ENCODE measurements around the gene ZNF710. TPM values are rescaled to one million over a fixed set of nuclear protein-coding genes. Genes with fewer than 3 reads are reported as not detected.
"Not testable (repeated sequence)": the region's sequence is repeated elsewhere in the genome, so short reads cannot be mapped to it uniquely, and the experiment has no call there.

The ZNF710 gene, protein sequence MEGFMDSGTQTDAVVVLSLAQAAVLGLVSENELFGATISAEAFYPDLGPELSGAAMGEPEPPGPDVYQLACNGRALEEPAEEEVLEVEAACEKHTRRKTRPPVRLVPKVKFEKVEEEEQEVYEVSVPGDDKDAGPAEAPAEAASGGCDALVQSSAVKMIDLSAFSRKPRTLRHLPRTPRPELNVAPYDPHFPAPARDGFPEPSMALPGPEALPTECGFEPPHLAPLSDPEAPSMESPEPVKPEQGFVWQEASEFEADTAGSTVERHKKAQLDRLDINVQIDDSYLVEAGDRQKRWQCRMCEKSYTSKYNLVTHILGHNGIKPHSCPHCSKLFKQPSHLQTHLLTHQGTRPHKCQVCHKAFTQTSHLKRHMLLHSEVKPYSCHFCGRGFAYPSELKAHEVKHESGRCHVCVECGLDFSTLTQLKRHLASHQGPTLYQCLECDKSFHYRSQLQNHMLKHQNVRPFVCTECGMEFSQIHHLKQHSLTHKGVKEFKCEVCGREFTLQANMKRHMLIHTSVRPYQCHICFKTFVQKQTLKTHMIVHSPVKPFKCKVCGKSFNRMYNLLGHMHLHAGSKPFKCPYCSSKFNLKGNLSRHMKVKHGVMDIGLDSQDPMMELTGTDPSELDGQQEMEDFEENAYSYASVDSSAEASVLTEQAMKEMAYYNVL
- total RNA-seq (2014; rRNA removed; shearing (Covaris generic); ENCODE audit: low replicate concordance) = 3.0 and 11.3 TPM in 2 replicates

DNA sequence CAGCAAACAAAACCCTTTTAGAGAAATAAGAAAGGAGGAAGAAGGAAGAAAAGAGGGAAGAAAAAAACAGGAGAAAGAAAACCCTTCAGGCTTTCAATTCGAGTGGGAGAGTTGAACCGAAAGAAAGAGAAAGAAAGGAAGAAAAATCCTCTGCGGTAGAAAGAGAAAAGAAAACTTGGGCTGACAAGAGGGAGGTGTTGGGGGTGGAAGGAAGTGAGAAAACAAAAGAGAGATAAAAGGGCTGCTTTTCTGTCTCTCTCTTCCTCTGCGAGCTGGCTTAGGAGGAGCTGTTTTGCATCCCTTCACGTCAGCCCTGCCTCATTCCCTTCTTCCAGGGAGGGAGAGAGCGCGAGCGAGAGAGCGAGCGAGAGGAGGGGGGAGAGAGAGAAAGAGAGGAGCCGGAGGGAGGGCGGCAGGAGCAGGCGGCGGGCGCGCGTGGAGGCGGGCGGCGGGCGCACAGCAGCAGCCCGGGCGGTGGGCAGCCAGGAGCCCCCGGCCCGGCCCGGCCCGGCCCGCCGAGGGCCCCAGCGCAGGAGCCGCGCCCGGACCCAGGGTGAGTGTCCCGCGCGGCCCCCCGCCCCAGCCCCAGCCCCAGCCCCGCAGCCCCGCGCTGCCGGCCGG lies at the start of gene ZNF710:
Gene ZNF710, plus strand, starts transcription at position 263 of the 621 bp plus-strand sequence. CDS start 65,814 bp downstream, outside the sequence.
- DNase-seq (ENCODE audit: low read depth) = peak; percentile 63
- in situ Hi-C loops (cut with HindIII; ENCODE audit: low pct_unique_long_range_greater_than_20kb, low sequenced_read_pairs) = no loop called here

DNA sequence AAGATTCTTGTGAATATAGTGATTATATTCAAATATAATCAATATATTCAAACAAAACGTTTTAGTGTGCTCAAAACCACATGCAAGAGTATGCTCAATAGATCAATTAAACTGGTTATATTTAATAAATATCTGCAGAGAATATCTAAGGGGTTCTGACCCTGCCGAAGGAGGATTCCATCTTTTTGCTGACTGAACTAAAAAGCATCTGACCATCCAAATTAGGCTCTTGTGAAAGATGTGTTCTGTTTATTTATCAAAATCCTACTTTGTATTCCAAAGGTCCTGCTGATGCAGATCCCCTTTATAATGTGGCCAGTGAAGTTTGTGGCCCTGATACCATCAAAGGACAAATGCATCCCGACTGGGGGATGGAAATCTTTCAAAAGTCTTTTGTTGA lies 46.6 kb upstream of the ZNF710 start:
- in situ Hi-C loops (cut with HindIII; ENCODE audit: low pct_unique_long_range_greater_than_20kb, low sequenced_read_pairs) = no loop called here
- DNase-seq (ENCODE audit: low read depth) = no peak

DNA sequence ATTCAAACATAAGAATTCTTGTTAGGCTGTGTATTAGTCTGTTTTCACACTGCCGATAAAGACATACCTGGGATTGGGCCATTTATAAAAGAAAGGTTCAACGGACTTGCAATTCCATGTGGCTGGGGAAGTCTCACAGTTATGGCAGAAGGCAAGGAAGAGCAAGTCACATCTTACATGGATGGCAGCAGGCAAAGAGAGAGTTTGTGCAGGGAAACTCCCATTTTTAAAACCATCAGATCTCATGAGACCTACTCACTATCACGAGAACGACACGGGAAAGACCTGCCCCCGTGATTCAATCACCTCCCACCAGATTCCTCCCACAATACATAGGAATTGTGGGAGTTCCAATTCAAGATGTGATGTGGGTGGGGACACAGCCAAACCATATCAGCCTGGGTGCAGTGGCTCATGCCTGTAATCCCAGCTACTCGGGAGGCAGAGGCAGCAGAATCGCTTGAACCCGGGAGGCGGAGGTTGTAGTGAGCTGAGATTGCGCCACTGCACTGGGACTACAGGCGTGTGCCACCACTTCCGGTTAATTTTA lies 45.6 kb upstream of the ZNF710 start:
- in situ Hi-C loops (cut with HindIII; ENCODE audit: low pct_unique_long_range_greater_than_20kb, low sequenced_read_pairs); DNase-seq (ENCODE audit: low read depth): not testable (repeated sequence)

DNA sequence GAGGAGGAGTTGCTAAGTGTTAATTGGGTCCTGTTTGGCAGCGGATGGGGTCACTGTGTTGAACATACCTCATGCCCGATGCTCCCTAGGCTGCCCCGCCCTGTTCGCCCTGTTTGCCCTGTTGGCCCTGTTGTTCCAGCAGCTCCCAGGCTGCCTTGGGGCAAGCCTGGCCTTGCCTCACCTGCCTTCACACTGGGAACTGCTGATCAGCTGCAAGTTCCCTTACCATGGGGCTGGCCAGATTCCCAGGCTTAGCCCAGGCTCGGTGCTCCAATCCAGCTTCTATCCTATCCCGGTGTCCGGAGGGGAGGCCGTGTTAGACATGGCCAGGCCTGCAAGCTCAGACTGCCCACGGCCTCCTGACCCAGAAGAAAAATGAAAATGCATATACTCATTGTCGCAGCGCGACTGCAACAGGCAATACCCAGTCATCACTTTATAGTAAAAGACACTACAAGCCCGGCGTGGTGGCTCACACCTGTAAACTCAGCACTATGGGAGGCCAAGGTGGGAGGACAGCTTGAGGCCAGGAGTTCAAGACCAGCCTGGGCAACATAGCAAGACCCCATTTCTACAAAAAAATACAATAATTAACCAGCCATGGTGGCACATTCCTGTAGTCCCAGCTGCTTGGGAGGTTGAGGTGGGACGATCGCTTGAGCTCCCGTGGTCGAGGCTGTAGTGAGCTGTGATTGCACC lies 42.9 kb upstream of the ZNF710 start:
- no peak for DNase-seq (ENCODE audit: low read depth)
- in situ Hi-C loops (cut with HindIII; ENCODE audit: low pct_unique_long_range_greater_than_20kb, low sequenced_read_pairs) = no loop called here

DNA sequence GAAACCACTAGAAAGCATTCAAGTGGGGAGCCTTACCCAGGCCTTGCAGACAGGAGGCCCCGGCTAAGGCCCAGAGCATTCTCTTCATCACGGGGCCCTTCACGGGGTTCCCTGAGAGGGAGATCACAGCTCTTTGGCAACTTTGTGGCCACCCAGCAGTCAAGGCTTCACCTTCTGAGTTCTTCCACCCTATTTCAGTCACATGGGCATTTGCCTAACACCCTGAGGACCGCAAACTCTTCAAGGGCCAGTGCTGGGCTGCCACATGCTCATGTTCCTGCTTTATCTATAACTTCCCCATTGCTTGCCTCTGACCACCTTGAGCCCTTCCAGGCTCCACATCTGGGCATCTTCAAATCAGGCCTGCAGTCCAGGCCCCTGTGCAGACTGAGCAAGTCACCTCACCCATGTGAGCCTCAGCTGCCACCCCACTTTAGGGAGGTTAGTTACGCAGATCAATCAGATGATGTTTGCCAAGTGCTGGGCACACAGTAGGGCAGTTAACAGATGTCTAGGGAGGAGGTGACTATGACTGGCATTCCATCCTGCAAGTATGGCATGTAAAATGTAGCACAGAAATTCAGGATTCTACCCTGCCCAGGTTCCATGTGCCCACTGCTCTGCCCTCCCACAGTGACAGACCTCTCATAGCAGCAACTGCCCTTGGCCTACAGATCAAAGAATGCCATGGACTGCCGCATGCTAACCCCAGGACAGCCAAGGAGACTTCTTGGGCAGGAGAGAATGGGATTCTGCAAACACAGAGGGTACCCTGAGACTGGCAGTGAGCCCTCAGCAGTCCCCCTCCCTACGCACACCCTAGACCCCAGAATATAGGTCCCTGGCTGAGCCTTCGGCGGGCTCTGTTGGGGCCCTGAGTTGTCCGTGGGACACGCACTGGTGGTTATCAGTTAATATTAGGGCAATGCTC lies 37.6 kb upstream of the ZNF710 start:
- DNase-seq (ENCODE audit: low read depth) = no peak
- in situ Hi-C loops (cut with HindIII; ENCODE audit: low pct_unique_long_range_greater_than_20kb, low sequenced_read_pairs) = no loop called here

DNA sequence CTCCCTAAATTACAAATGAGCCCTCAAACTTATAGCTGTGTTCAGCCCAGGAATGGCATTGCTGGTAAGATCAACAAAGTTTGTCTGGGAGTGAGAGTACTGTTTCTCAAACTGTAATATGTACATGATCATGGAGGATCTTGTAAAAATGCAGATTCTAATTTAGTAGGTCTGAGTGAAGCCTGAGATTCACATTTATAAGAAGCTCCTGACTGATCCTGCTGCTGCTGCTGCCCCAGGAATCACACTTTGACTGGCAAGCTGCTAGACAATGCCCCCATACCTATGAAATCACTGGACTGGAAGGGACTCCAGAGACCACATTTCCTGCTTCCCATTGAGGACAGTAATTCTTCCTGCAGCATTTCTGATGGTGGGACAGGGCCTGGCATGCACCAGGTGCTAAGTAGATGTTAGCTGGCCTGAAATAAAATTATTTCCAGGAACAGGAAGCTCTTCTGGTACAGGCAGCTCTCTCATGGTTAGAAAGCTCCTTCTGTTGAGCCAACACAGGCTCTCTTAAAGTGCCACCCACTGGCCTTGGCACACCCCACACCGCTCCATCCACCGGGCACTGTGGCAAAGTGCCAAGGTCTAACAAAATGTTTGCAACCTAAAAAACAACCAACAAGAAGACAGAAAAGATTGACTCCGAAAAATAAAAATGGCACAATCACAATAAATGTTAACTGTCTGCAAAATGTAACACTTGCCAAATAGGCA lies 36.7 kb upstream of the ZNF710 start:
- DNase-seq (ENCODE audit: low read depth) = no peak
- in situ Hi-C loops (cut with HindIII; ENCODE audit: low pct_unique_long_range_greater_than_20kb, low sequenced_read_pairs) = no loop called here

DNA sequence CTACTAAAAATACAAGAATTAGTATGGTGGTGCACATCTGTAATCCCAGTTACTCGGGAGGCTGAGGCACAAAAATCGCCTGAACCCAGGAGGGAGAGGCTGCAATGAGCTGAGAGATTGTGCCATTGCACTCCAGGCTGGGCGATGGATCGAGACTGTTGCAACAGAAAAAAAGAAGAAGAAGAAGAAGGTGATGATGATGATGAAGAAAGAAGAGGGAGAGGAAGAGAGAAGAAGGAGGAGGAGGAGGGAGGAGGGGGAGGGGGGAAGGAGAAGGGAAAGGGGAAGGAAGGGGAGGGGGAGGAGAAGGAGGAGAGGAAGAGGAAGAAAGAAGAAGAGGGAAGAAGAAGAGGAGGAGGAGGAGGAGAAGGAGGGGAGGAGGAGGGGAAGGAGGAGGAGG lies 33.2 kb upstream of the ZNF710 start:
- no peak for DNase-seq (ENCODE audit: low read depth)
- in situ Hi-C loops (cut with HindIII; ENCODE audit: low pct_unique_long_range_greater_than_20kb, low sequenced_read_pairs) = no loop called here

DNA sequence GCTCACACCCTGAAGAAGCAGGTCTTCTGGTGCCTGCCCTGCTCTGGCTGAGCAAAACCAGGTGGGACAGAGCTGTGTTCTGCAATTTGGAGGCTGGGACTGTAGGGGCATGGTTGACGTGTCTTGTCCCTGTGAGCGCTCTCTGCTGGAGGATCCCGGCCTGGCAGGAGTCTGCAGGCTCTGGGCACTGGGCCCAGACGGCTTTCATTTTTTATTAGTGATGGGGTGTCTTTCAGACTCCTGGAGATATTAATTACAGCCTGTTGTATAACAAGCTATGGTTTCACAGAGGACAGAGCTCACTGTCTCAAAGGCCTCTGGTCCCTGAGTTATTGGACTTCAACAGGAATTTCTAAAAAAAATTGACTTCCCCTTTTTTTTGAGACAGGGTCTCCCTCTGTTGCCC lies 29.5 kb upstream of the ZNF710 start:
- no peak for DNase-seq (ENCODE audit: low read depth)
- in situ Hi-C loops (cut with HindIII; ENCODE audit: low pct_unique_long_range_greater_than_20kb, low sequenced_read_pairs) = no loop called here

DNA sequence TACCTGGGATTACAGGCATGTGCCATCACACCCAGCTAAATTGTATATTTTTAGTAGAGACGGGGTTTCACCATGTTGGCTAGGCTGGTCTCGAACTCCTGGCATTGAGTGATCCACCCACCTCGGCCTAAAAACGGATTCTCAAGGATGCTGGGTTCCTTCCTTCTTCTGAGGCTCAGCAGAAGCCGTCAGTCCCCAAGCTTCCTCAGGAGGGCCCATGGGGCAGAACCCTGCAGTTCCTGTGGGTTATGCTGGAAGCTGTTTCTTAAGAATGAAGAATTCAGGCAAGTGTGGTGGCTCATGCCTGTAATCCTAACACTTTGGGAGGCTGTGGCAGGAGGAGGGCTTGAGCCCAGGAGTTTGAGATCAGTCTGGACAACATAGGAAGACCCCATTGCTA lies 29.0 kb upstream of the ZNF710 start:
- DNase-seq (ENCODE audit: low read depth) = no peak
- in situ Hi-C loops (cut with HindIII; ENCODE audit: low pct_unique_long_range_greater_than_20kb, low sequenced_read_pairs) = no loop called here

DNA sequence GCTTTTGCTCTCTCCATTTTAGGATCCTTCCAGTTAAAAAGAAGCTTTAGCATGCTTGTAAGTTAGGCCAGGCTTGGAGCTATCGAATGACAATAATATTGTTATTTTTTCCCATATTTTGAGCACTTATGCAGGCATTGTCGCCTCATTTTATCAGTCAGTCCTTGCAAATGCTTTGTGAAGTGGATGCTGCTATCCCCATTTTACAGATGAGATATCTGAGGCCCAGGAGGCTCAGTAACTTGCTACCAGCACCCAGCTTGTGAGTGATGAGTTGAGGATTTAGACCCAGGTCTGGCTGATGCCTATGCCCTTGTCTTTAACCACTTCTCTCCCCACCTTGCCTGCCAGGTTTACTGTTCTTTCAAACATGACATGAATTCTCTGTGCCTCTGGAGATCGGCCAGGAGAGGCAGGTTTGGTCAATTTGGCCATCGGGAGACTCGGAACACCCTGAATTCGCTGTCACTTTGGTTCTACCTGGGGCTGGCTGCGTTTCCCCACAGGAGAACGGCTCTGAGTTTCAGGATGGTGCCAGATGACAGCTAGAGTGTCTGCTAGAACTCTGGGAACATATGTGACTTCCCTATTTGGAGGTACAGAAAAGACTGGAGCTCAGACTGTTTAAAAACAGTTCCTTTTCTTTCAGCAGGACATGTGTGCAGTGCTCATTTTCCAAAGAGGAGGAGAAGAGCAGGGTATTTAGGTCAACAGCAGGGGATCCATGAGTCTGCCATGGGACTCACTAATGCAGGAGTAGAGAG lies 25.5 kb upstream of the ZNF710 start:
- in situ Hi-C loops (cut with HindIII; ENCODE audit: low pct_unique_long_range_greater_than_20kb, low sequenced_read_pairs) = no loop called here
- no peak for DNase-seq (ENCODE audit: low read depth)

DNA sequence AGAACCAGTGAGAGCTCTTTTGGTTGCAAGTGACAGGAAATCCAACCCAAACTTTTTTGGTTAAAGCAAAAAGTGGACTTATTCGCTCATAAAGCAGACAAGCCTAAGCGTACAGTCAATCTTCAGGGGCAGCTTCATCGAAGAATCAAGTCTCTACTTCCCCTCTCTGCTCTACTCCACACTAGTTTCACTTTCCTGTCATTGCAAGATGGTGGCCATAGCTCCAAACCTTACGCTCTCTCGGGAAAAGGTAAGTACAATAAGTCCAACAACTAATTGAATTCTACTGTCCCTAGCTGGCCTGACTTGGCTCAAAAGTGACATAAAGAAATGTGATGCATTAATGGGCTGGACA lies 24.9 kb upstream of the ZNF710 start:
- DNase-seq (ENCODE audit: low read depth) = no peak
- in situ Hi-C loops (cut with HindIII; ENCODE audit: low pct_unique_long_range_greater_than_20kb, low sequenced_read_pairs) = no loop called here

DNA sequence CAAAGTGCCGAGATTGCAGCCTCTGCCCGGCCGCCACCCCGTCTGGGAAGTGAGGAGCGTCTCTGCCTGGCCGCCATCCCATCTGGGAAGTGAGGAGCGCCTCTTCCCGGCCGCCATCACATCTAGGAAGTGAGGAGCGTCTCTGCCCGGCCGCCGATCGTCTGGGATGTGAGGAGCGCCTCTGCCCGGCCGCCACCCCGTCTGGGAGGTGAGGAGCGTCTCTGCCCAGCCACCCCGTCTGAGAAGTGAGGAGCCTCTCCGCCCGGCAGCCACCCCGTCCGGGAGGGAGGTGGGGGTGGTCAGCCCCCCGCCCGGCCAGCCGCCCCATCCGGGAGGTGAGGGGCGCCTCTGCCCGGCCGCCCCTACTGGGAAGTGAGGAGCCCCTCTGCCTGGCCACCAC lies 23.3 kb upstream of the ZNF710 start:
- DNase-seq (ENCODE audit: low read depth); in situ Hi-C loops (cut with HindIII; ENCODE audit: low pct_unique_long_range_greater_than_20kb, low sequenced_read_pairs): not testable (repeated sequence)

DNA sequence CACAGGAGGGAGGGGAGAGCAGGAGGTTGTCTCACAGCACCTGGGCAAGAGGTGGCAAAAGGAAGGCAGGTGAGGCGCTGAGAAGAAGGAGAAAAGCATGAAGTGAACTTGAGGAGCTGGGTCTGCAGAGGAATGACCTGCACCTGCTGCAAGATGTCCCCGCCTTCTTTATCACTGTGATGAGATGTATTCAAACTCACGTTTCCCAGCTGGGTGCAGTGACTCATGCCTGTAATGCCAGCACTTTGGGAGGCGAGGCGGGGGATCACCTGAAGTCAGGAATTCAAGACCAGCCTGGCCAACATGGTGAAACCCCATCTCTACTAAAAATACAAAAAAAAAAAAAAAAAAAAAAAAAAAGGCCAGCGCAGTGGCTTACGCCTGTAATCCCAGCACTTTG lies 22.2 kb upstream of the ZNF710 start:
- no peak for DNase-seq (ENCODE audit: low read depth)
- in situ Hi-C loops (cut with HindIII; ENCODE audit: low pct_unique_long_range_greater_than_20kb, low sequenced_read_pairs) = no loop called here

DNA sequence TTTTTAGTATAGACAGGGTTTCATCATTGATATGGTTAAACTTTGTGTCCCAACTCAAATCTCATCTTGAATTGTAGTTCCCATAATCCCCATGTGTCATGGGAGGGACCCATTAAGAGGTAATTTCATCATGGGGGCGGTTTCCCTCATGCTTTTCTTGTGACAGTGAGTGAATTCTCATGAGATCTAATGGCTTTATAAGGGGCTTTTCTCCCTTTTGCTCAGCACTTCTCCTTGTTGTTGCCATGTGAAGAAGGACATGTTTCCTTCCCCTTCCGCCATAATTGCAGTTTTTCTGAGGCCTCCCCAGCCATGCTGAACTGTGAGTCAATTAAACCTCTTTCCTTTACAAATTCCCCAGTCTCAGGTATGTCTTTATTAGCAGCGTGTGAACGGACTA lies 20.2 kb upstream of the ZNF710 start:
- in situ Hi-C loops (cut with HindIII; ENCODE audit: low pct_unique_long_range_greater_than_20kb, low sequenced_read_pairs) = no loop called here
- DNase-seq (ENCODE audit: low read depth) = no peak

DNA sequence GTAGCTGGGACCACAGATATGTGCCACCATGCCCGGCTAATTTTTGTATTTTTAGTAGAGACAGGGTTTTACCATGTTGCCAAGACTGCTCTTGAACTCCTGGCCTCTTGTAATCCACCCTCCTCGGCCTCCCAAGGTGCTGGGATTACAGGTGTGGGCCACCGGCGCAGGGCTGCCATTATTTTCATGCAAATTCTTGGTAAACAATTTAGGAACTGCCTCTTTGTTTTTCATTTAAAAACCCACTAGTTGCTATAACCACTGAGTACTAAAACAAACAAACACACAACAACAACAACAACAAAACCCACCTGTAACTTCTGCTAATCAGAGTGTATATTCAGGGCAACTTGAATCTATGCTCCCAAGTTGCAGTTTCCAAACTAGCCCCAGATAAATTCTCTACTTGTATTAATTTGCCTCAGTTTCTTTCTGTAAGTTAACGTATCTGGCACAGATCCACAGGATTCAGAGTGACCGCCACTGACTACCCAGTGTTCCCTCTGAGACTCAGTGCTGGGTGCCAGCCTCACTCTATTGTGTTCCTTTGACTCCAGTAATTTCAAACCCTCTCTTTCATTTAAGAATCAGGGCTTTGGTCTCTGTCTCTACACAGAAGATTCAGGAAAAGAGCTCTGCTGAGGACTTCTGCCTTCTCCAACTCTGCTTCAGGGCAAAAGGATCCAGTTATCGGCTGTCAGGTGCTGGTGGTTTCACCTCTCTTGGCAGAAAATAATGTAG lies 18.6 kb upstream of the ZNF710 start:
- in situ Hi-C loops (cut with HindIII; ENCODE audit: low pct_unique_long_range_greater_than_20kb, low sequenced_read_pairs) = no loop called here
- DNase-seq (ENCODE audit: low read depth) = no peak

DNA sequence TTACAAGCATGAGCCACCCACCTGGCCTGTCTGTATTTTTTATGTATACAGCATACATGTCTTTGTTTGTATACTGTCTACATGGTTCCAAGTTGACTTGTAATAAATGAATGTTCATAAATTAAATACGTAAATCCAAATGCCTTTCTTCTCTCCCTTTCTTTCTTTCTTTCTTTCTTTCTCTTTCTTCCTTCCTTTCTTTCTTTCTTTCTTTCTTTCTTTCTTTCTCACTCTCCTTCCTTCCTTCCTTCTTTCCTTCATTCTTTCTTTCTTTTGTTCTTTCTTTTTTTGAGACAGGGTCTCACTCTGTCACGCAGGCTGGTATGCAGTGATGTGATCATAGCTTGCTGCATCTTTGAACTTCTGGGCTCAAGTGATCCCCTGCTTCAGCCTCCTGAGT lies 17.1 kb upstream of the ZNF710 start:
- DNase-seq (ENCODE audit: low read depth) = no peak
- in situ Hi-C loops (cut with HindIII; ENCODE audit: low pct_unique_long_range_greater_than_20kb, low sequenced_read_pairs) = no loop called here
